Uterus (tissue), 2 donors: ENCODE results near the gene COL5A3.

ENCODE experiments used
- CTCF ChIP-seq, 4 experiments: fragments of 200-600 bp in 2 of 4; fragments of 450-650 bp in 2 of 4; sonication (generic) in 2 of 4; IDR thresholded peaks; one replicate each; pipeline ENCODE4 v1.5.1; 2016 to 2019; ENCODE audit warnings: antibody characterized with exemption in 4 of 4, mild to moderate bottlenecking in 2 of 4, moderate library complexity in 1 of 4
- POLR2A ChIP-seq, 2 donors: fragments of 450-650 bp; IDR thresholded peaks; one replicate each; pipeline ENCODE4 v1.6.1; 2016; ENCODE audit warnings: antibody characterized with exemption in 2 of 2, mild to moderate bottlenecking in 1 of 2, moderate library complexity in 1 of 2

GRCh38 chr19:10010247-10010691, at the start of gene COL5A3:
- TF ChIP-seq CTCF (IDR thresholded peaks at IDR 0.05): no peak
- peak in 1 of 2 donors; percentile 26 for TF ChIP-seq POLR2A (IDR thresholded peaks at IDR 0.05)
